AG04450 (cell line): ENCODE results near the gene ZNF70. TPM values are rescaled to one million over a fixed set of nuclear protein-coding genes. Genes with fewer than 3 reads are reported as not detected.

ENCODE experiments used
- CTCF ChIA-PET: fragments of 300-600, 350-600 bp; formaldehyde crosslinking; extraction: SDS; loops from one replicate; lab custom pipeline; 2022; ENCODE audit warnings: antibody characterized with exemption, inconsistent platforms; lab: Charles Lee
- POLR2A ChIA-PET: fragments of 350-600 bp; formaldehyde crosslinking; extraction: SDS; loops from one replicate; lab custom pipeline; 2021; ENCODE audit warnings: antibody characterized with exemption, inconsistent platforms; lab: Yijun Ruan, JAX
- DNase-seq: peaks from one replicate; pipeline ENCODE4 v3.0.0-alpha.2; 2011; ENCODE audit warnings: low read depth, low spot score
- H3K27ac ChIP-seq: one replicate; pipeline ENCODE4 v1.5.1; 2012; ENCODE audit warnings: low read depth, low read length, control low read depth
- H3K27me3 ChIP-seq: one replicate; pipeline ENCODE4 v1.6.0; 2012; ENCODE audit warnings: low read length; ENCODE audit not compliant: control insufficient read depth, insufficient read depth
- H3K4me3 ChIP-seq: 2 replicates; pipeline ENCODE4 v1.5.1; 2011; ENCODE audit warnings: mild to moderate bottlenecking, low read depth, low read length, control low read depth
- H3K9me3 ChIP-seq: 2 replicates; pipeline ENCODE4 v1.5.1; 2012; ENCODE audit warnings: low read length; ENCODE audit not compliant: control insufficient read depth, insufficient read depth
- CTCF ChIP-seq: IDR thresholded peaks from 2 replicates; pipeline ENCODE4 v1.5.1; 2011; ENCODE audit warnings: low read depth, low read length, control low read depth, inconsistent platforms
- polyA plus RNA-seq: library from polyadenylated mRNA; depleted of rRNA; stranded (reverse); fragments of >200 nt; gene quantifications from 2 replicates; pipeline ENCODE4 v1.2.3, GENCODE V29; 2011

Gene ZNF70
- polyA plus RNA-seq, 1 experiment: 1.6 TPM

DNA sequence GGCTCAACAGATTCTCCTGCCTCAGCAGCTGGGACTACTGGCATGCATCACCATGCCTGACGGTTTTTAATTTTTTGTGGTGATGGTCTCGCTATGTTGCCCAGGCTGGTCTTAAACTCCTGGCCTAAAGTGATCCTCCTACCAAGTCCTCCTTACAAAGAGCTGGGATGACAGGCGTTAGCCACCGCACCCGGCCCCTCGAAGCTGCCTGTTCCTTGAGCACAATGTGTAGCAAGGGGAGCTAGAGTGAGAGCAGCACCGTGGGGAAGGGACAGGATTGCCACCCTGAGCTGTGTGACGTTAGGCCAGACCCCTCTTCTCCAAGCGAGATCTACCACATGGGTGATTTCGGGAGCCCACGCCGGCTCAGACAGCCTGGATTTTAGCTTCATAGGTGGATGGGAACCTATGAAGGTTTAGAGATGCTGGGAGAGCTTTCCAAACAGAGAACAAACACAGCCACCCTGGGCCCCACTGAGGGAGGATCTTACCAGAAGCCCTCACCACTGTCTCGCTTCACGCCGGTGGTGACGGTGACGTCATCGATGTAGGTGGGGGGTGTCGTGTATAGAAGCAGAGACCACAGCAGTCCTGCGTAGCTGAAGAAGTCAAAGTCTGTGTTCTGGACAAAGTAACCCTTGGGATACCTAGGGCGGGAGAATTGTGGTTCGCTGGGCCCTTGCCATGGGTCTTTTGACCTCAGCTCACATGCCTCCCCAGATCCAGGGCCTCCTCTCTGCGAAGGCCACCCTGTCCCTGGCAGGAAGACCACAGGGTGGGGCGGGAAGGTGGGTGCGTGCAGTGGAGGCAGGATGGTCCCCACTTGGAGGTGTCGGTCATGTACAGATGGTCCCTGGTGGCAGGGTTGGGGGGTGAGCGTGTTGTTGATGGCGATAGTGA, 37.0 kb downstream of the ZNF70 start:
- Histone ChIP-seq H3K4me3 (no peak overlapping the region), H3K27ac (no peak overlapping the region), H3K27me3 (no peaks in the 10 kb centered on the region), H3K9me3 (no peaks in the 10 kb centered on the region; the same call in 1 of the 2 replicates)
- DNase-seq: no peak
- ChIA-PET CTCF (no interaction called here), POLR2A (no interaction called here)
- TF ChIP-seq CTCF: no peak

DNA sequence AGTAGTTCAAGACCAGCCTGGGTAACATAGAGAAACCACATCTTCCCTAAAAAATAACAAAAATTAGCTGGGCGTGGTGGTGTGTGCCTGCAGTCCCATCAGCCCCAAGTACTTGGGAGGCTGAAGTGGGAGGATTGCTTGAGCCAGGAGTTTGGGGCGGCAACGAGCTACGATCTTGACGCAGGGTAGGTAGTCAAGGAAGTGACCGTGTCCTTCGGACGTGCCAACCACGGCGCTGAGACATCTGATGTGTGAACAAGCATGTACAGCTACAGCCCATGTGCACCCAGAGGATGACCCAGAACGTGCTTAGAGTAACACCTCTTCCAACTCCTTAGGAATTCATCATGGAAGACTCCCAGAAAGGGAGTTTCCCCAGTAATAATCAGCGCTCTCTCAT, 38.7 kb downstream of the ZNF70 start:
- Histone ChIP-seq H3K4me3 (no peak overlapping the region), H3K27me3 (no peaks in the 10 kb centered on the region), H3K27ac (no peak overlapping the region), H3K9me3 (no peaks in the 10 kb centered on the region; the same call in 1 of the 2 replicates)
- ChIA-PET CTCF (interaction anchor here (0.6 kb wide), 1 partner anchor 146 kb away, joined by 4 read pairs; no protein-coding TSS in a partner anchor), POLR2A (no interaction called here)
- no peak for DNase-seq
- TF ChIP-seq CTCF: no peak

DNA sequence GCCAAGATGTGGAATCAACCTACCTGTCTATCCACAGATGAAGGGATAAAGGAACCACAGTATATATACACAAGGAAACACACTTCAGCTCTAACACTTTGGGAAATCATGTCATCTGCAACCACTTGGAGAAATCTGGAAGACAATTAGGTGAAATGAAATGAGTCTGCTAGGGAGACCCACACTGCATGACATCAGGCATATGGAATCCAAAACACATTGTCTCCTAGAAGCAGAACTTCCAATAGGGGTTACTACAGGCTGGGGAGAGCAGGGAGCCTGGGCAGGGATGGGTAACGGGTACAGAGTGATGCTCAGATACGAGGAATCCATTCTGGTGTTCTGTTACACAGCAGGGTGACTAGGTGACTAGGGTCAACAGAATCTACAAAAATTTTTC, 41.8 kb downstream of the ZNF70 start:
- POLR2A ChIA-PET: no interaction called here
- no peaks in the 10 kb centered on the region for H3K9me3 ChIP-seq
- CTCF ChIA-PET: no interaction called here
- no peak overlapping the region for H3K4me3 ChIP-seq
- no peak for DNase-seq
- no peaks in the 10 kb centered on the region for H3K27me3 ChIP-seq
- TF ChIP-seq CTCF: no peak
- no peak overlapping the region for H3K27ac ChIP-seq

DNA sequence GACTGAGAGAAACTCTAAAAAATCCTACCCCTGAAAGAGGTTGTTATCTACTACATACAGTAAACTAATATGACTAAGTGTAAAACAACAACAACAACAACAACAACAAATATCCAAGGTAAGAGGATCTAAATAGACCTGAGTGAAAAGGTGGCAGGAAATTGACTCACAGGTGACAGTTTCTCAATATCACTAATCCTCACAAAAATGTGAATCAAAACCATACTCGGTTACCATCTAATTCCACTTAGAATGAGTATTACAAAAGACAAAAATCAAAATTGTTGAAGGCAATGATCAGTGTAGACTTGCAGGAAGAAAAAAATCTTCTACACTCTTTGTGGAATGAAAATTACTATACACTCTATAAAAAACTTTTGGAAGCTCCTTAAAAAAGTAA, 42.6 kb downstream of the ZNF70 start:
- H3K9me3 ChIP-seq: no peaks in the 10 kb centered on the region
- H3K27me3 ChIP-seq: no peaks in the 10 kb centered on the region
- H3K27ac ChIP-seq: no peak overlapping the region
- POLR2A ChIA-PET: no interaction called here
- no peak overlapping the region for H3K4me3 ChIP-seq
- DNase-seq: no peak
- CTCF ChIA-PET: no interaction called here
- no peak for TF ChIP-seq CTCF

DNA sequence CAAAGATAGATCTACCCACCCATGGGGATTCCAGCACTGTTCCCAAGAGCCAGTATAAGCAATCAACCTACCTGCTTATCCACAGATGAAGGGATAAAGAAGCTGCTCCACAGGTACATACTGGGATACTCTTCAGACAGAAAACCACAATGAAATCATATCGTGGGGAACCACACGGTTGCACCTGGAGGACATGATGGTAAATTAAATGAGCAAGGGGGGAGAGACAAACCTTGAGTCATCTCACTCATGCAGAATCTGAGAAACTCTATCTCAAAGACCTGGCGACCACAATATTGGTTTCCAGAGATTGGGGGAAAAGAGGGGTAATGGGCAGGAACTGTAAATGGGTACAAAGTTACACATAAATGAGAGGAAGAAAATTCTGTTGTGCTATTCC, 45.6 kb downstream of the ZNF70 start:
- H3K9me3 ChIP-seq: no peaks in the 10 kb centered on the region
- no peak overlapping the region for H3K4me3 ChIP-seq
- ChIA-PET POLR2A (no interaction called here), CTCF (no interaction called here)
- H3K27me3 ChIP-seq: no peaks in the 10 kb centered on the region
- no peak for TF ChIP-seq CTCF
- H3K27ac ChIP-seq: no peak overlapping the region
- DNase-seq: no peak
